ENCODE results near the gene CHPF.
A peak's percentile ranks its signal among the peaks of the same experiment; 100 is the strongest.

The CHPF gene

GRCh38 chr2:219506153-219506801 is 37.3 kb downstream of the CHPF start:
- Mint-ChIP-seq H3K27ac (no peak overlapping the region), H3K27me3 (peaks cover 25 to 39% of the 10 kb centered on the region in 2 donors), H3K9me3 (no peaks in the 10 kb centered on the region), H3K36me3 (ENCODE audit: insufficient read depth) (peaks cover 21% of the 10 kb centered on the region), H3K4me1 (ENCODE audit: low read depth in 2 of 2) (peaks cover 15% of the 10 kb centered on the region in 2 donors), H3K4me3 (no peak overlapping the region)
- DNase-seq (no peak), ATAC-seq (replicated peaks) (no peak)

GRCh38 chr2:219505585-219505984 is 38.0 kb downstream of the CHPF start:
- H3K9me3 Mint-ChIP-seq, result no peaks in the 10 kb centered on the region
- no peak overlapping the region for H3K4me3 Mint-ChIP-seq
- no peak for DNase-seq
- H3K27ac Mint-ChIP-seq, result no peak overlapping the region
- peaks cover 19 to 32% of the 10 kb centered on the region in 2 donors for H3K27me3 Mint-ChIP-seq
- ATAC-seq (replicated peaks), result no peak
- peaks cover 15% of the 10 kb centered on the region in 2 donors for H3K4me1 Mint-ChIP-seq (ENCODE audit: low read depth in 2 of 2)
- peaks cover 21% of the 10 kb centered on the region for H3K36me3 Mint-ChIP-seq (ENCODE audit: insufficient read depth)

GRCh38 chr2:219502618-219503017 is 41.0 kb downstream of the CHPF start:
- peaks cover 27 to 29% of the 10 kb centered on the region in 2 donors for H3K4me1 Mint-ChIP-seq (ENCODE audit: low read depth in 2 of 2)
- H3K9me3 Mint-ChIP-seq, result no peaks in the 10 kb centered on the region
- peaks cover 0 to 19% of the 10 kb centered on the region in 2 donors for H3K27me3 Mint-ChIP-seq
- ATAC-seq (replicated peaks), result no peak
- DNase-seq, result no peak
- no peak overlapping the region for H3K27ac Mint-ChIP-seq
- H3K36me3 Mint-ChIP-seq (ENCODE audit: insufficient read depth), result peaks cover 24% of the 10 kb centered on the region
- no peak overlapping the region for H3K4me3 Mint-ChIP-seq

- peaks cover 21% of the 10 kb centered on the region for H3K36me3 Mint-ChIP-seq (ENCODE audit: insufficient read depth)
- H3K9me3 Mint-ChIP-seq, result no peaks in the 10 kb centered on the region
- H3K27ac Mint-ChIP-seq, result no peak overlapping the region
- no peak overlapping the region for H3K4me3 Mint-ChIP-seq
- DNase-seq (no peak), ATAC-seq (replicated peaks) (no peak)
- H3K4me1 Mint-ChIP-seq (ENCODE audit: low read depth in 2 of 2), result peaks cover 29 to 33% of the 10 kb centered on the region in 2 donors
- peaks cover 0 to 20% of the 10 kb centered on the region in 2 donors for H3K27me3 Mint-ChIP-seq
Measured at GRCh38 chr2:219501849-219502248, 41.8 kb downstream of the CHPF start.

GRCh38 chr2:219500135-219500534 is 43.5 kb downstream of the CHPF start:
- peak overlapping the region; percentile 94 to 97 for H3K4me3 Mint-ChIP-seq

GRCh38 chr2:219499555-219499954 is 44.1 kb downstream of the CHPF start:
- H3K27me3 Mint-ChIP-seq, result peaks cover 18 to 43% of the 10 kb centered on the region in 2 donors
- ATAC-seq (replicated peaks), result no peak
- peak overlapping the region; percentile 94 to 97 for H3K4me3 Mint-ChIP-seq
- peaks cover 10% of the 10 kb centered on the region for H3K36me3 Mint-ChIP-seq (ENCODE audit: insufficient read depth)
- peaks cover 33 to 42% of the 10 kb centered on the region in 2 donors for H3K4me1 Mint-ChIP-seq (ENCODE audit: low read depth in 2 of 2)
- no peak for DNase-seq
- peak overlapping the region; percentile 55 to 87 for H3K27ac Mint-ChIP-seq
- H3K9me3 Mint-ChIP-seq, result no peaks in the 10 kb centered on the region

More at GRCh38 chr2:219500135-219500534, 43.5 kb downstream of the CHPF start:
- peaks cover 13 to 37% of the 10 kb centered on the region in 2 donors for H3K27me3 Mint-ChIP-seq
- H3K27ac Mint-ChIP-seq, result no peak overlapping the region
- peaks cover 33 to 38% of the 10 kb centered on the region in 2 donors for H3K4me1 Mint-ChIP-seq (ENCODE audit: low read depth in 2 of 2)
- H3K9me3 Mint-ChIP-seq, result no peaks in the 10 kb centered on the region
- ATAC-seq (replicated peaks) (no peak), DNase-seq (no peak)
- H3K36me3 Mint-ChIP-seq (ENCODE audit: insufficient read depth), result peaks cover 10% of the 10 kb centered on the region

GRCh38 chr2:219499058-219499307 is 44.6 kb downstream of the CHPF start:
- DNase-seq (no peak), ATAC-seq (replicated peaks) (no peak)
- H3K9me3 Mint-ChIP-seq, result no peaks in the 10 kb centered on the region
- peaks cover 6% of the 10 kb centered on the region for H3K36me3 Mint-ChIP-seq (ENCODE audit: insufficient read depth)
- peak overlapping the region; percentile 94 to 97 for H3K4me3 Mint-ChIP-seq
- H3K27ac Mint-ChIP-seq, result peak overlapping the region; percentile 55 to 87
- peaks cover 21 to 49% of the 10 kb centered on the region in 2 donors for H3K27me3 Mint-ChIP-seq
- H3K4me1 Mint-ChIP-seq (ENCODE audit: low read depth in 2 of 2), result peaks cover 33 to 42% of the 10 kb centered on the region in 2 donors

GRCh38 chr2:219498280-219499057 is 45.1 kb downstream of the CHPF start, which contains the start of gene GMPPA:
TSS of gene GMPPA (plus strand) at chr2:219498891. CDS start at chr2:219499976, 1,085 bp downstream.
- peaks cover 27 to 54% of the 10 kb centered on the region in 2 donors for H3K27me3 Mint-ChIP-seq
- H3K9me3 Mint-ChIP-seq, result no peaks in the 10 kb centered on the region
- H3K27ac Mint-ChIP-seq, result peak within 1 kb of the TSS; percentile 55 to 87
- peaks cover 33 to 42% of the 10 kb centered on the region in 2 donors for H3K4me1 Mint-ChIP-seq (ENCODE audit: low read depth in 2 of 2)
- H3K36me3 Mint-ChIP-seq (ENCODE audit: insufficient read depth), result peaks cover 5% of the 10 kb centered on the region
- ATAC-seq (replicated peaks) (peak; percentile 94), DNase-seq (peak; percentile 87 to 92 (median 88))
- peak within 1 kb of the TSS; percentile 94 to 97 for H3K4me3 Mint-ChIP-seq

- Mint-ChIP-seq H3K27me3 (peaks cover 34 to 62% of the 10 kb centered on the region in 2 donors), H3K9me3 (no peaks in the 10 kb centered on the region), H3K4me3 (peak overlapping the region; percentile 94 to 97), H3K4me1 (ENCODE audit: low read depth in 2 of 2) (peaks cover 33 to 42% of the 10 kb centered on the region in 2 donors), H3K27ac (peak overlapping the region; percentile 8 to 55), H3K36me3 (ENCODE audit: insufficient read depth) (peaks cover 3% of the 10 kb centered on the region)
- ATAC-seq (replicated peaks) (peak; percentile 7), DNase-seq (peak in 1 of 3 experiments; percentile 18)
Measured at GRCh38 chr2:219497495-219498279, 45.9 kb downstream of the CHPF start.

- DNase-seq (no peak), ATAC-seq (replicated peaks) (no peak)
- Mint-ChIP-seq H3K36me3 (ENCODE audit: insufficient read depth) (peaks cover 3% of the 10 kb centered on the region), H3K4me3 (peak overlapping the region; percentile 94 to 97), H3K27me3 (peaks cover 42 to 69% of the 10 kb centered on the region in 2 donors), H3K9me3 (no peaks in the 10 kb centered on the region), H3K4me1 (ENCODE audit: low read depth in 2 of 2) (peaks cover 33 to 42% of the 10 kb centered on the region in 2 donors), H3K27ac (peak overlapping the region in 1 of 2 donors; percentile 8)
Measured at GRCh38 chr2:219496825-219497494, 46.6 kb downstream of the CHPF start.

GRCh38 chr2:219496247-219496824 is 47.3 kb downstream of the CHPF start:
- DNase-seq (no peak), ATAC-seq (replicated peaks) (no peak)
- Mint-ChIP-seq H3K36me3 (ENCODE audit: insufficient read depth) (peaks cover 3% of the 10 kb centered on the region), H3K27ac (no peak overlapping the region), H3K9me3 (no peaks in the 10 kb centered on the region), H3K27me3 (peaks cover 44 to 75% of the 10 kb centered on the region in 2 donors), H3K4me1 (ENCODE audit: low read depth in 2 of 2) (peaks cover 32 to 40% of the 10 kb centered on the region in 2 donors), H3K4me3 (peak overlapping the region; percentile 94 to 97)

GRCh38 chr2:219495531-219496122 is 48.0 kb downstream of the CHPF start:
- DNase-seq, result peak; percentile 26 to 45 (median 41)
- Mint-ChIP-seq H3K4me3 (no peak overlapping the region), H3K27ac (no peak overlapping the region), H3K36me3 (ENCODE audit: insufficient read depth) (peaks cover 3% of the 10 kb centered on the region), H3K4me1 (ENCODE audit: low read depth in 2 of 2) (peaks cover 31 to 40% of the 10 kb centered on the region in 2 donors), H3K27me3 (peaks cover 47 to 82% of the 10 kb centered on the region in 2 donors), H3K9me3 (no peaks in the 10 kb centered on the region)
- no peak for ATAC-seq (replicated peaks)

Measured in effector memory CD8-positive, alpha-beta T cell (primary cell).